SK-N-MC (cell line): Measurements from ENCODE around the gene EXOC3L4.

Source experiments
- EZH2 ChIP-seq: fragments of 200-600 bp; sonication (generic); IDR thresholded peaks from one replicate; pipeline ENCODE4 v1.6.1; 2017; ENCODE audit warnings: antibody characterized with exemption
- FOXP2 ChIP-seq: optimal IDR thresholded peaks from 2 replicates; pipeline ENCODE3; 2011; ENCODE audit warnings: mild to moderate bottlenecking, moderate library complexity; ENCODE audit not compliant: insufficient read depth; ENCODE audit errors: extremely low read length, control extremely low read depth
- POLR2AphosphoS5 ChIP-seq: IDR thresholded peaks from 2 replicates; pipeline ENCODE4 v1.6.1; 2012; ENCODE audit warnings: mild to moderate bottlenecking, low read depth, low read length, borderline replicate concordance

DNA sequence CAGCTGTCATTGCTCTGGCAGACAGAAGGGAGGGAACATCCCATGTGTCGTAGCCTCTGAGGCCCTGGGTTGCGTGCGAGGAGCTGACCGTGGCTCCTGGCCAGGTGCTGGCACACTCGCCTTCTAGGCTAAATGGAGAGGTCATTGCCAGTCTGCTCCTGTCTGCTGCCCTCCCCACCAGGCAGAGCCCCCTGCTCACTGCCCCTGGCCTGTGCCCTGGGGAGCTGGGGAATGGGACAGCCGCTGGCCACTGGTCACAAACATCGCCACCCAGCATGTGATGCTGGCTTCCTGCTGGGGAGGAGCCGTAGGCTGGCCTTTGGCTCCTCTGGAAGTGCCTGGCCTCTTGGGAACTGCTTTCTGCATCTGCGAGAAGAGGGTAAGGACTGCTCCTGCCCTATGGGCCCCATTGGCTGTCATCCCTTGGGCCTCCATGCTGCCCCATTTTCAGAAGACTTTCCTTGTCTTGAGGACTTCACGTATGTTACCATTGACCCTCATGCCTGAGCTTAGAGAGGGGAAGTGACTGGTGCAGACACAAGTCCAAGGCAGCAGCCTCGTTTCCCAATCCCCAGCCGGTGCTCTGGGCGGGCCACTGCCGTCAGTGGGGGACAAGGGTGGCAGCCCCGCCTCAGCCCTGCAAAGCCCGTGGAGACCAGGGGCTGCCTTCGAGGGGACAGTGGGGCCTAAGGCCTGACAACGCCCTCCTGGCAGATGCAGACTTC is 26.8 kb downstream of the EXOC3L4 start:
- no peak for TF ChIP-seq EZH2
- TF ChIP-seq POLR2AphosphoS5: no peak
- no peak for TF ChIP-seq FOXP2
